Stimulated activated CD8-positive, alpha-beta memory T cell treated with anti-CD3 and anti-CD28 coated beads, Interleukin-12 subunit alpha, Interleukin-12 subunit beta, amount 100 ng/mL, for 1 hour (primary cell): ENCODE results near the gene MAGI1.

ENCODE experiments used
- DNase-seq: peaks from one replicate; pipeline ENCODE4 v3.0.0-alpha.2; 2020; ENCODE audit warnings: low read depth

The MAGI1 gene

DNA sequence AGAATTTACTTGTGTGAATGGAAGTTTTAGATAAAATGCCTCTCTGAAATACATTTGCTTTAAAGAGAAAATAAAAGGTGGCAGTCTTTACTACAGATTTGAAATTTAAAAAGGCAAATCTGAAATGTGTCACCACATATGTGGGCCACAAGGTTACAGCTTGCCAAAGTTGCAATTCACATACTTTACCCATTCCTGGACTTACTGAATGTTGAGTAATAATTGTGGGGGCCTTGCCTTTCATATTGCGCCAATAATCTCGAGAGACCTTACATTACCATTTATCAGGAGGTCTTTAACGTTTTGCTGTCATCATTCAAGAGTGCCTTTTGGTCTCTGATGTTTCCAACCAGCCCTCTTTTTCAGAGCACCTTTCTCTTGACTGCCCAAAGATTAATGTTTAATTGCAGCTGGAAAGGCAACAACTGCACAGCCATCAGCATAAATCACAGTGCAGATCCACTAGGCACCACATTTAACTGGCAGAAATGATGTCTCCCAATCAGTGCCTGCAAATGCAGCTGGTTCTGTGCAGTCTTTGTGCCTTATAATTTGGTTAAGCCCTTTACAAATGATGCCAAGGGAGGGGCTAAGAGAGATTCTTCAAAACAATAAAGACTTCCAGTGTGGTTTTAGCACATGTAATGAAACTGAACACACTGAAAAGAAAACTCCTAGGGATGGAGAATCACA is 206.8 kb downstream of the MAGI1 start:
- DNase-seq, result no peak

DNA sequence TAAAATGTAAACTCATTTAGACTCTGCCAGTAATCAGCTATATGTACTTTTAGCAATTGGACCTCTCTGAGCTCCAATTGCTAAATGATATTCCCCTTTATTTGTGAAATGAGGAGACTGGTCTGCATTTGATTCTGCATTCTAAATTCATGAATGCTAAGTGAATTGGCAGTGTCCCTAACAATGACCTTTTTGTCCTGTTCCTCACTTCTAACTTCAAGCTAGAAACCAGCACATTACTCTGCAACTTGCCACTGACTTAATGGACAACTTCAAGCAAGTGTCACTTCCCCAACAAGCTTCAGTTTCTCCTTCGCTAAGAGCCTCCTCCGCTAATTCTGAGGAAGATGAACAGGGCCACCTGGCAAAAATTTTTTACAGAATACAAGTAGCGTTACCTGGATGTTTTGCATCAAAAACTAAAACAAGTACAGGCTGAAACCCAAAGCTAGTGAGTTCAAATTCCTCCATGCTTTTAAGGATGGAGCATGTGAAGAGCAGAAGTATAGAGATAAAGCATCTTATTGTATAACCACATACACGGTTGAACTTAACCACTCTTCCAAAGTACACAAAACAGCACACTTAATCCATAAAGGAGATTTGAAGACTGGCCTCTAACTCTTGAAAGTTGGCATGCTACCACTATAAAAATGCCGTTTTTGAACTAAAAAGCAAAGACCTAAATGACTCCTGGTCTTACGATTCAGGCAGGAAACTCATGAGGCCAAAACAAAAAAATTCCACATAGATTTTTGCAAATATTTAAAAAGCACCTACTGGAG is 207.6 kb downstream of the MAGI1 start:
- no peak for DNase-seq

DNA sequence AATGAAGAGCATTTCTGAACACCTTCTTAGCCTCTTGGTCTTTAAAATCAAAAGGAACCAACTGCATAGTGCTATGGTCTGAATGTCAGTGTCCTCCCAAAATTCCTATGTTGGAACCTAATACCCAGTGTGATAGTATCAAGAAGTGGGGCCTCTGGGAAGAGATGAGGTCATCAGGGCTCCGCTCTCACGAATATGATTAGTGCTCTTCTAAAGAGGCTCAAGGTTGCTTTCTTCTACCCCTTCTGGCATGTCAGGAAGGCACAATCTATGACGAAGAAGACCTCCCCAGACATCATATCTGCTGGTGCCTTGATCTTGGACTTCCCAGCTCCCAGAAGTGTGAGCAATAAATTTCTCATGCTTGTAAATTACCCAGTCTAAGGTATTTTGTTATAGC is 209.5 kb downstream of the MAGI1 start:
- DNase-seq, result no peak

DNA sequence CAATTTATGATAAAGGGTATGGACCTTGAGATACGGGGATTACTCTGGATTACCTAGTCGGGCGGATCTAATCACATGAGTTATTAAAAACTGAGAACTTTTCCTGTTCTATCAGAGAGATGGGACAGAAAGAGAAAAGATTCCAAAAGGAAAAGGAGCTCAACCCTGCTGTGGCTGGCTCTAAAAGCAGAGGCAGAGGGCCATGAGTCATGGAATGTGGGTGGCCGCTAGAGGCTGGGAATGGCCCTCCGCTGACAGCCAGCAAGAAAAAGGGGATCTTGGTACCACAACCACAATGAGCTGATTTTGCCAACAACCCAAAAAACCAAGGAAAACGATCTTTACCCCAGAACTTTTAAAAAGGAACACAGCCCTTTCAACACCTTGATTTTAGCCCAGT is 210.0 kb downstream of the MAGI1 start:
- DNase-seq, result no peak

DNA sequence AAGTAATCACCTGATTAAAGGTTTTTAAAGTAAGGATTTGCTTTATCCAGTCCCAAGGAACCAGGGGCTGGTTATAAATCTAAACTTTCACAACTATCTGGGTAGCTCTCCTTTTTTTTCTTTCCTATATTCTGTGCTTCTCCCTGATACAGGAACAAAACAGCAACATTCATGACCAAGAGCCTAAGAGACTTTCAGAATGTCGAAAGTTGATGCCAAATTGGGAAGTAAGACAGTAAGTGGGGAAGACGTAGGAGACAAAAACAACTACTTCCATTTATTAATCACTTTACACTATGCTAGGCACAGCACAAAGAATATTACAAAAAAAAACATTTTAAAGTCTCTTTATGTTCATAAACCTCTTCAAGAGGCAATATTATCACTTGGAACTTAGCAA is 211.6 kb downstream of the MAGI1 start:
- DNase-seq, result no peak

DNA sequence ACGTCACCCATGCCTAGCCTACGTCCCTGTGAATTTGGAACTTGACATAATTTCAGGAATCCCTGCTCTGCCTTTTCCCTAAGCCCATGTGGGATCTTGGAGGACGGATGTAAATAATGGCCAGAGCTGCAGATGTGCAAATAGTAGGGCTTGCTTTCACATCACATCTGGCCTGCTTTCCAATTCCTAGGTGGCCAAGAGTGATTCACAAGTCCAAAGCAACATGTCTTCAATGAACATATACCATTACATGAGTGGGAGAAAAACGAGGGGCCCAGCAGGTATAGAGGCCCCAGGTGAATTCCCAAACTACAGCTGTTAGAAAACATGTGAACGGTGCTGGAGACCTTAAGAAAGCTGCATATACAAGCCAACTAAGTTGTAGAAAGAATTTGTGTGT is 214.6 kb downstream of the MAGI1 start:
- DNase-seq, result no peak

DNA sequence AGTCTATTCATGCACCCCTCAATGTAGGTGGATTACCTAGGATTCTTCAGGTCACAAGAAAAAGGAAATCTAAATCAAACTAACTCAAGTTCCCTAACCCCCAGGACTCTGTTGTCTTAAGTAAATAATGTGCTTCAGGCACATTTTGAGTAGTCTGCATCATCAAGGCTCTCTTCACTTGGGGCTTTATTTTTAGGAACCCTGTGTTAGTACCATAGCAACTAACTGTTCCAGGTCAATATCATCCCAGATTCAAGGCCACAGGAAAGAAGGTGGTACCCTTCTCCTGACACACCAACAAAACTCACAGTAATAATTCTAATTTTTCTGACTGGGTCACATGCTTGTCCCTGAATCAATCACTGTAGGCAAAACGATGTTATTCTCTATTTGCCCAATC is 218.1 kb downstream of the MAGI1 start:
- no peak for DNase-seq

DNA sequence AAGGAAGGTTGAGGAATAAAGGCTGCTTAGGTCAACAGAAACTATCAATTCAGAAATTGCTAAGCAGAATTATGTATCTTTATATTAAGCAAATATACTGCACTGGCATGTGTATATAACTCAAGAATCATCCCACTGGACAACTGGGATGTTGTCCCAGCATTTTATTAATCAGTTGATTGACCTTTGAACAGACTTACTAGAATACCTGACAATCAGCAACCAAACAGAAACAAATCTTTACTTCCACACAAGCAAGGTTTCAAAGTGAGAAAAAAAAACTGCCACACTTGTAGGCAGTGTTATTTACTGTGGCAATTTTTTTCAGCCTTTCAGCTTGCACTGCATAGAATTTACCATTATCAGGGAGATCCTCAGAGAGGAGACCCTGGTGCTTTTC is 218.8 kb downstream of the MAGI1 start:
- no peak for DNase-seq

DNA sequence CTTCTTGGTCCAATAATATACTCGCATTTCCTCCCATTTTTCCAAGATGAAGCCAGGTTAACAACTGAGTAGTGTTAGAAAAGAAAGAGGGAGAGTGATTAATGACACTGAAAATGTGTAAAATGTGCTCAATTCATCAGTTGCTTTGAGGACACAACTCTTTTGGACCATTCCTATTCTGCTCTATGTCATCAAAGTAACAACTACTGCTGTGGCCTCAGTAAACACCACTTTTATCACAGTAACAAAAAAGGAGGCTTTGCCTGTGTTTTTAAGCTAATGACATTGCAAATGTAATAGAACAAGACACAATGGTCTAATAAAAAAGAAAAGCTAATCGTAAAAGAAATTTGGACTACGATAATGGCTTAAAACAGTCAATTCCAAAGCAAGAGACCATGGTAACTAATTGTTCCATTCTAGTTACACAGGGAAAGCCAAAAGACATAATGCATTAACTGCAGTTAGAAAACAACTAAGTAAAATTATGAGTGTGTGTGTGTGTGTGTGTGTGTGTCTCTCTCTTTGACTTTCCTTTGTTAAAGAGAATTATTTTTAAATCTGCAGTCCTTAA is 221.1 kb downstream of the MAGI1 start:
- DNase-seq, result no peak

DNA sequence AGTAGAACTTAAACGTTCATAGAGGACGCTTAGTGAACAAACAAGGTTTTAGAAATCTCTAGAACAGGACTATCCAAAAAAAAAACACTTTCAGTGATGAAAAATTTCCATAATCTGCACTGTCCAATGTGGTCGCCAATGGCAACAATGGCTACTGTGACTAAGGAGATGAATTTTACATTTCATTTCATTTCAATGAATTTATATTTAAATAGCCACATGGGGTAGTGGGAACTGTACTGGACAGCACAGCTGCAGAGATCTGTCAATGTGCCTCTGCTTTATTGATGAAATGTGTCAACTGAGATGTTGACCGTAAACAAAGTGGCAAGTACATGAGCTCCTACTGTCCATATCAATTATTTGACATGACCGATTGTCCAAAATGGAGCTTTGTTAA is 222.5 kb downstream of the MAGI1 start:
- DNase-seq, result no peak

DNA sequence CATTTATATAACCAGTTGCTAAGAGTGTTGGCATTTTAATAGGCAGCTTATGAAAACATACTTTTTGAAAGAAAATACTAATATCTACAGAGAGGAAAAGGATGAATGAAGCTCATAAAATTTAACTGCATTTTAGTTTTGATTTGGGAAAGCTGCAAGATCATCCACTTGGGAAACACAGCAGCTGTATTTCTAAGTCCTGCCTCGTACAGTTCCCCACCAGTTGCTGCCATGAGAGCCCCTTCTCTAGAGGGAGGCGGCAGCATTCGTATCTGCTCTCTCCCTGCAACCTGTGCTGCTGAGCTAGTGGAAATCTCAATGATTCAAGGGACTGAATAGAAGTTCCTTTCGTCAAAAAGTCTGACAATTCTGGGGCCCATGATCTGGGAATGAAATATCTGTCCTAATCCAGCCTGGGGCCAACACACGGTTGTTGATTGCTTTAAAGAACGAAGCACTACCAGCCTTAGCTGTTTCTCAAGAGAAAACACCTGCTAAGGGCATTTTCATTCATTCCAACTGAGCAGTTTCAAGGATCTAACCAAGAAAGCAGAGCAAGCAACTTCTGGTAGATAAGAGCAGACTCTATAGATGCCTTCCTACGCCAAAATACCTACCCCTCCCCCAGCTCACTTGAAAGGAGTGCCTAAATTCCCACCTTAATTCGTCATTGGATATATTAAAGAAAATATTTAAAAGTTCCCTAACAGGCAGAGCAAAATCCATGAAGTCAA is 223.7 kb downstream of the MAGI1 start:
- no peak for DNase-seq

DNA sequence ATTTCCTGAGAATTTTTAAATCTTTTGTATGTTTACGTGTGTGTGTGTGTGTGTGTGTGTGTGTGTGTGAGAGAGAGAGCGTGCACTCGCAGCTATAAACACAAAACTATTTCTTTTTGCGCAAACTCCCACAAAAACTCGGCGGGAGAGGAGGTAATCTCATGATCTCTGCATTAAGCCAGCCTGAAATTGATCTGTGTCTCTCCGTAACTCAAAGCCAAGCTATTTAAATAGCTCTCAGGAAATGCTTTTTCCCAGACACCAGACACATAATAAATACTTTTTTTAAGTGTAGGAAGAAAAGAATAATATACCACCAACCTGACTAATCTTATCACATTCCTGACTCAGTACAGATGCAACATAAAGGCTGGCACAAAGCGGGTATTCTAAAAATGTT is 226.8 kb downstream of the MAGI1 start:
- no peak for DNase-seq

DNA sequence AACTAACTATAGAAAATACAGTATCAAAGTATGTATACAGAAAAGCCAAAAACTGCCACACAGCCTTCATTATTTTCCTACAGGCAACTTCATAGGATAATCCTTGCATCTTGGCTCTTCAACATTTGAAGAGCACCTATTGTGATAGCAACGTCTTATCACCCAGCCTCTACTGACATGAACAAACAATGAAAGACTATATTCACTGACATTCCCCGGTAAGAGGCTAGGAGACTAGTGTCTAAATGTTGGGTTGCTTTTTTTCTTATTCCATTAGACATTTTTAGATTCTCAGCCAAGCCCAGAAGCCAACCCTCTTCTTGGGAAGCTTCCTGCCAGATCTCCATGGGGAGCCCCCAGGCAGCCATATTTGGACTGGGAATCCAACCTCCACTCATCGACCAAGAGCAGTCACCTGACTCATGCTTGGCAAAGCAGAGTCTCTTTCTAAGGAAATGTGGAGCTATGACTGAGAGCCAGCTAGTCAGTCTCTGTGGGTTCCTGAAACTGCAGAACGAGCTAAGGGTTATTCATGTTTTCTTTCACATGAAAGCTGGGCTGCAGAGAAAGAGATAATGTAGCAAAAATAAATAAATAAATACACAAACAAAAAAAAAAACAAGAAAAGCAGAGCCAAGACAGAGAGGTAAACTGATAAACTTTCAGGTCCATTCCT is 227.5 kb downstream of the MAGI1 start:
- no peak for DNase-seq

DNA sequence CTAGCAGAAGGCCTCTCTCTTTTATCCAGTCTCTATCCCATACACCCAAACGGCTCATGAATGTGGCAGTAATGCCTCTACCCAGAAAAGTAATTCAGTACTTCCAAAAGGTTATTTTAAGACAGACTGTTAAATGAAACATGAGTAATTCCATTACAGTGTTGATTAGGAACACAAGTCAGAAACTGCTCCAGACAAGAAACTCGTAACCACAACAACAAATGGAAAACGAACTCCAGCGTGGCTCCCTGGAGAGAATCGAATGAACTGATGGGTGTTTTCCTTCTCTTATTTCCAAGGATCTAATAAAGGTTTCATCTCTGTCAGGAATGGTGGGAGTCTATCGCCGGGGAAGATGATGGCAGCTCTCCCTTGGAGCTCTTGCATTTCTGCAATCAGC is 228.4 kb downstream of the MAGI1 start:
- DNase-seq, result no peak

DNA sequence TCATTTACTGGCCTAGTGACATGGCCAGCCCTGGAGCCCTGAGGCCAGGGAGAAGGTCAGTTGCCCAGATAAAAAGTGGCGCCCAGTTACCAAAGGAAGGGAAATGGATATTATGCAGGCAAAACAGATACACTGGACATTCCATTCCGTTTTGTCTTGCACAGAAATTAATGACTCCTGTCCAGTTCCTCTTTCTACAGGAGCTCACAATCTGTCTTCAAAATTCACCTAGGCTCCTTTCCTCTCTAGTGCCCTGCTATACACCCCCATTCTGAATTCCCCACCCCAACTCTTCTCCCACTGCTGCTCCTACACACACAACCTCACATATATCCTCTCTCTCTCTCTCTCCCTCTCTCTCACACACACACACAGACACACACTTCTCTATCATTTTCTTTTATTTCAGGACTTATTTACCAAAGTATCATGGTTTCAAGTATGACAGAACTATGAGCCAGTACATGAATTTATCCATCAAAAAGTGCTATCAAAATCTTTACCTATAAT is 229.0 kb downstream of the MAGI1 start:
- DNase-seq, result no peak

DNA sequence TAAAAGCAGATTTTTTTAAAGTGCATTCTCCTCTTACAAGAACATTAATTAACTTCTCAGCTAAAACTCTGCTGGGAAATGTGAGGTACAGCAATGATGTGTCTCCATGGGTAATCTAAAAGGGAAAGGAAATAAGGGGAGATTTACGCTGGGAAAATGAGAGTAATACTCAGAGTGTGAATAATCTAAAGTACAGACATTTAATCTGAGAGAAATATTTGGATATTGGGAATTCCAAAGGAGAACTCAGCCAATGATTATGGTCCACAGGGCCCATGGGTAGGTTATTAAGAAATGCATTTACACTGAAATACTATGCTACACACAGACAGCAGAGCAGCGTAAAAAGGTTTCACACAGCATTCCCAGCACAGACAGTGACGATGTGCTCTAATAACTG is 229.9 kb downstream of the MAGI1 start:
- DNase-seq, result no peak

DNA sequence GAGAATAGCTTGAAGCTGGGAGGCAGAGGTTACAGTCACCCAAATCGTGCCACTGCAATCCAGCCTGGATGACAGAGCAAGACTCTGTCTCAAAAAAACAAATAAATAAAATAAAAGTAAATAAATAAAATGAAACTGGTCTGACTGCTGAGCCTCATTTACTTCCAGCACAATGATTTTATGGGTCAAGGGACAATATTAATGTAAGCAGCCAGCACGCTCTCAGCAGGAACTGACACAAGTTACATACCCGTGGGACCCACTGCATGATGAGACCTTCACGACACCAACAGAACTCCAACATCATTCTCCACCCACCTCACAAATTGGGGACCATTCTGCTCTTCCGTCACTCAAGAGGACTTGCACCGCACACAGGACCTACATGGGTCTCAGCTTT is 230.3 kb downstream of the MAGI1 start:
- no peak for DNase-seq

DNA sequence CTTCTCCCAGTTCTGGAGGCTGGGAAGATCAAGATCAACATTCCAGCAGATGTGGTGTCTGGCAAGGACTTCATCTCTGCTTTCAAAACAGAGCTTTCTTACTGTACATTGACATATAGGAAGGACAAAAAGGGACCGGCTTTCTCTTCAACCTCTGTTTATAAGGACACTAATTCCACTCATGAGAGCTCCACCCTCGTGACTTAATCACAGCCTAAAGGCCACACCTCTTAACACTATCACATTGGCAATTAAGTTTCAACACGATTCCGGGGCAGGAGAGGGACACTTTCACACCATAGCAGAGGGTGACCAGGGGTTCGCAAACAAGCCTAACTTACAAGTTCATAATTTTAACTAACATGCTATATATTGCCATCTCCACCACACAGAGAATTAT is 231.5 kb downstream of the MAGI1 start:
- no peak for DNase-seq

DNA sequence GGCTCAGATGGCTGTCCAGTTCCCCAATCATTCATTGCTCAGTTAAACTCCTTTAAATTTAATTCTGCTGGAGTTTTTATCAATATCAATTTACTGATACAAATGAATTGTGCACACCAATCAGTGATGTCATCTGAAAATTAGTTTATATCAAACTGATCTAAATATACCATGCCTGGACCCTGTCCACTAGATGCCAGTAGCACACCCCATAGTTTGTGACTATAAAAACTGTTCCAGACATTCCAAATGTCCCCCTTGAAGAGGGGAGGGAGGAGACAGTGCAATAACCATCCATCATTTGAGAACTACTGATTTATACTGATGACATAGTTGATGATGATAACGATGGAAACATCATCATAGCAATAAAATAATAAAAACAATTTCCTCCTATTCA is 232.1 kb downstream of the MAGI1 start:
- DNase-seq, result no peak

DNA sequence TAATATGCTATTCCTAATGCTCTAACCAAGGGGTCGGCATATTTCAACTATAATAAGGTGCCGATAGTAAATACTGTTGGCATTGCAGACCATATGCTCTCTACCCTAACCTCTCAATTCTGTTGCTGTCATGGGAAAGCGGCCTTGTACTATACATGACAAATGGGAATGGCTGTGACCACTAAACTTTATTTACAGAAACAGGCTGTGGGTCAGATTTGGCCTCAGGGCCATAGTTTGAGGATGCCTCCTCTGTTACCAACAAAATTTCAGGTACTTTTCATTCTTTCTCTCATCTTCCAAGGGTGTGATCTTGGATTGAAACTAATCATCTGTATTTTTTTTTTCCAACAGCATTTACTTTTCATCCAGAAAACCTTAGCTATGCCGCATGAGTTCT is 242.0 kb downstream of the MAGI1 start:
- DNase-seq, result no peak

DNA sequence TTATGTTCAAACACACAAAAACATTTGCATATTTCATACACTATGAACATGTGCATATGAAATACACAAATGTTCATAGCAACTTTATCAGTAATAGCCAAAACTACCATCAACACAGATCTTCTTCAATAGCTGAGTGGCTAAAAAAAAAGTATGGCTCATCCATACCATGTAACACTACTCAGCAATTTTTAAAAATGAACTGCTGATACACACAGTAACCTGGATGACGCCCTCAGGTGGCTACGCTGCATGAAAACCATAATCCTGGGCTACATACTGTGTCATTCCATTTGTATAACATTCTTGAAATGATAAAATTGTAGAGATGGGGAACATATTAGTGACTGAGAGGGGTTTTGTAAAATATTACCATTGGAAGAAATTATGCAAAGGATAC is 243.6 kb downstream of the MAGI1 start:
- DNase-seq, result no peak
